ENCODE results near the gene GGN. TPM values are rescaled to one million over a fixed set of nuclear protein-coding genes. Genes with fewer than 3 reads are reported as not detected.

GGN gene
- total RNA-seq, 1 experiment from 2014 or later, result 0.47 TPM

DNA sequence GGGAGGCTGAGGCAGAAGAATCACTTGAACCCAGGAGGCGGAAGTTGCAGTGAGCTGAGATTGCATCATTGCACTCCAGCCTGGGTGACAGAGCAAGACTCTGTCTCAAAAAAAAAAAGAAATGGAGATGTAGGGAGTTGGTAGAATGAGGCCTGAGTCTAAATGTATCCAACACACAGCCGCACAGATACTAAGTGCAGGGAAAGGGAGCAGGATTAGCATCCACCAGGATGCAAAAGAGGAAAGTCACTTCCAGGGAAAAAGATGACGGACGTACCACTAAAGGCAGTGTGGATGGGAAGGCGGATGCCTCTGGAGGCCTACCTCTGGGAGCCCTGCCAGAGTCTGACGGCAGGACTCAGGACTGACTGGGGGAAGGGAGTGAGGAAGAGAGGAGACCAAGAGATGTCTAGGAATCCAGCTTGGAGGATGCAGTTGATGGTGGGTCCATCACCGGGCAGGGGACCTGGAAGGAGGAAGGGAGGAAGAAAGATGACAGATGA is 21.8 kb upstream of the GGN start:
- H3K36me3 ChIP-seq (ENCODE audit: control insufficient read depth in 1 of 2, insufficient read depth in 2 of 2, low read length in 2 of 2), result peaks cover 9% of the 10 kb centered on the region in 2 experiments; a peak in 2 of 4 replicates
- ChIA-PET POLR2A (no interaction called here), CTCF (no interaction called here), RAD21 (ENCODE audit: low non-redundant PET in 1 of 2, low total read pairs in 2 of 2, uncharacterized antibody in 2 of 2, unreplicated experiment in 2 of 2) (interaction anchor here in 1 of 2 experiments (0.5 kb wide), 1 partner anchor 147 kb away, joined by 6 read pairs; no protein-coding TSS in a partner anchor)
- H4K20me1 ChIP-seq (ENCODE audit: insufficient read depth), result no peaks in the 10 kb centered on the region
- TF ChIP-seq, protein P1, sequence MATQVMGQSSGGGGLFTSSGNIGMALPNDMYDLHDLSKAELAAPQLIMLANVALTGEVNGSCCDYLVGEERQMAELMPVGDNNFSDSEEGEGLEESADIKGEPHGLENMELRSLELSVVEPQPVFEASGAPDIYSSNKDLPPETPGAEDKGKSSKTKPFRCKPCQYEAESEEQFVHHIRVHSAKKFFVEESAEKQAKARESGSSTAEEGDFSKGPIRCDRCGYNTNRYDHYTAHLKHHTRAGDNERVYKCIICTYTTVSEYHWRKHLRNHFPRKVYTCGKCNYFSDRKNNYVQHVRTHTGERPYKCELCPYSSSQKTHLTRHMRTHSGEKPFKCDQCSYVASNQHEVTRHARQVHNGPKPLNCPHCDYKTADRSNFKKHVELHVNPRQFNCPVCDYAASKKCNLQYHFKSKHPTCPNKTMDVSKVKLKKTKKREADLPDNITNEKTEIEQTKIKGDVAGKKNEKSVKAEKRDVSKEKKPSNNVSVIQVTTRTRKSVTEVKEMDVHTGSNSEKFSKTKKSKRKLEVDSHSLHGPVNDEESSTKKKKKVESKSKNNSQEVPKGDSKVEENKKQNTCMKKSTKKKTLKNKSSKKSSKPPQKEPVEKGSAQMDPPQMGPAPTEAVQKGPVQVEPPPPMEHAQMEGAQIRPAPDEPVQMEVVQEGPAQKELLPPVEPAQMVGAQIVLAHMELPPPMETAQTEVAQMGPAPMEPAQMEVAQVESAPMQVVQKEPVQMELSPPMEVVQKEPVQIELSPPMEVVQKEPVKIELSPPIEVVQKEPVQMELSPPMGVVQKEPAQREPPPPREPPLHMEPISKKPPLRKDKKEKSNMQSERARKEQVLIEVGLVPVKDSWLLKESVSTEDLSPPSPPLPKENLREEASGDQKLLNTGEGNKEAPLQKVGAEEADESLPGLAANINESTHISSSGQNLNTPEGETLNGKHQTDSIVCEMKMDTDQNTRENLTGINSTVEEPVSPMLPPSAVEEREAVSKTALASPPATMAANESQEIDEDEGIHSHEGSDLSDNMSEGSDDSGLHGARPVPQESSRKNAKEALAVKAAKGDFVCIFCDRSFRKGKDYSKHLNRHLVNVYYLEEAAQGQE (IDR thresholded peaks at IDR 0.05; ENCODE audit: low read depth), result no peak
- TF ChIP-seq EGR1 (IDR thresholded peaks at IDR 0.05; ENCODE audit: low read depth), result no peak
- no peak for TF ChIP-seq ZNF274 (IDR thresholded peaks at IDR 0.05; ENCODE audit: low read depth, low read length)
- TF ChIP-seq, protein P2, sequence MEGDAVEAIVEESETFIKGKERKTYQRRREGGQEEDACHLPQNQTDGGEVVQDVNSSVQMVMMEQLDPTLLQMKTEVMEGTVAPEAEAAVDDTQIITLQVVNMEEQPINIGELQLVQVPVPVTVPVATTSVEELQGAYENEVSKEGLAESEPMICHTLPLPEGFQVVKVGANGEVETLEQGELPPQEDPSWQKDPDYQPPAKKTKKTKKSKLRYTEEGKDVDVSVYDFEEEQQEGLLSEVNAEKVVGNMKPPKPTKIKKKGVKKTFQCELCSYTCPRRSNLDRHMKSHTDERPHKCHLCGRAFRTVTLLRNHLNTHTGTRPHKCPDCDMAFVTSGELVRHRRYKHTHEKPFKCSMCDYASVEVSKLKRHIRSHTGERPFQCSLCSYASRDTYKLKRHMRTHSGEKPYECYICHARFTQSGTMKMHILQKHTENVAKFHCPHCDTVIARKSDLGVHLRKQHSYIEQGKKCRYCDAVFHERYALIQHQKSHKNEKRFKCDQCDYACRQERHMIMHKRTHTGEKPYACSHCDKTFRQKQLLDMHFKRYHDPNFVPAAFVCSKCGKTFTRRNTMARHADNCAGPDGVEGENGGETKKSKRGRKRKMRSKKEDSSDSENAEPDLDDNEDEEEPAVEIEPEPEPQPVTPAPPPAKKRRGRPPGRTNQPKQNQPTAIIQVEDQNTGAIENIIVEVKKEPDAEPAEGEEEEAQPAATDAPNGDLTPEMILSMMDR (IDR thresholded peaks at IDR 0.05 in 2 of 3, conservative IDR thresholded peaks at IDR 0.05 in 1 of 3; ENCODE audit: borderline replicate concordance in 1 of 3, insufficient read depth in 1 of 3, low read depth in 2 of 3, low read length in 2 of 3), result no peak
- TF ChIP-seq TCF7L2 (IDR thresholded peaks at IDR 0.05; ENCODE audit: borderline replicate concordance, extremely low read depth, insufficient read depth, insufficient read length), result no peak
- TF ChIP-seq, protein P3, sequence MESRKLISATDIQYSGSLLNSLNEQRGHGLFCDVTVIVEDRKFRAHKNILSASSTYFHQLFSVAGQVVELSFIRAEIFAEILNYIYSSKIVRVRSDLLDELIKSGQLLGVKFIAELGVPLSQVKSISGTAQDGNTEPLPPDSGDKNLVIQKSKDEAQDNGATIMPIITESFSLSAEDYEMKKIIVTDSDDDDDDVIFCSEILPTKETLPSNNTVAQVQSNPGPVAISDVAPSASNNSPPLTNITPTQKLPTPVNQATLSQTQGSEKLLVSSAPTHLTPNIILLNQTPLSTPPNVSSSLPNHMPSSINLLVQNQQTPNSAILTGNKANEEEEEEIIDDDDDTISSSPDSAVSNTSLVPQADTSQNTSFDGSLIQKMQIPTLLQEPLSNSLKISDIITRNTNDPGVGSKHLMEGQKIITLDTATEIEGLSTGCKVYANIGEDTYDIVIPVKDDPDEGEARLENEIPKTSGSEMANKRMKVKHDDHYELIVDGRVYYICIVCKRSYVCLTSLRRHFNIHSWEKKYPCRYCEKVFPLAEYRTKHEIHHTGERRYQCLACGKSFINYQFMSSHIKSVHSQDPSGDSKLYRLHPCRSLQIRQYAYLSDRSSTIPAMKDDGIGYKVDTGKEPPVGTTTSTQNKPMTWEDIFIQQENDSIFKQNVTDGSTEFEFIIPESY (IDR thresholded peaks at IDR 0.05; ENCODE audit: extremely low read depth, insufficient replicate concordance, low read length), result no peak
- TF ChIP-seq CBX3 (IDR thresholded peaks at IDR 0.05; ENCODE audit: low read depth), result no peak
- TF ChIP-seq YY1 (IDR thresholded peaks at IDR 0.05; ENCODE audit: extremely low read depth, insufficient replicate concordance, low read depth, low read length), result no peak
- no peak for TF ChIP-seq POLR2AphosphoS5 (IDR thresholded peaks at IDR 0.05; ENCODE audit: low read depth, low read length)
- TF ChIP-seq JUND (IDR thresholded peaks at IDR 0.05), result no peak
- TF ChIP-seq, protein P4, sequence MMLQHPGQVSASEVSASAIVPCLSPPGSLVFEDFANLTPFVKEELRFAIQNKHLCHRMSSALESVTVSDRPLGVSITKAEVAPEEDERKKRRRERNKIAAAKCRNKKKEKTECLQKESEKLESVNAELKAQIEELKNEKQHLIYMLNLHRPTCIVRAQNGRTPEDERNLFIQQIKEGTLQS (IDR thresholded peaks at IDR 0.05), result no peak
- no peak for TF ChIP-seq SP1 (IDR thresholded peaks at IDR 0.05; ENCODE audit: low read depth)
- no peak for TF ChIP-seq POLR2A (IDR thresholded peaks at IDR 0.05; ENCODE audit: borderline replicate concordance, extremely low read depth, insufficient read depth, insufficient read length)
- no peak for TF ChIP-seq FOSL1 (IDR thresholded peaks at IDR 0.05; ENCODE audit: low read depth)
- TF ChIP-seq EZH2phosphoT487 (IDR thresholded peaks at IDR 0.05; ENCODE audit: borderline replicate concordance), result no peak
- H3K27ac ChIP-seq (ENCODE audit: low read depth, low read length), result no peak overlapping the region
- H3K4me1 ChIP-seq (ENCODE audit: control insufficient read depth in 1 of 2, insufficient read depth in 2 of 2, low read length in 2 of 2), result peaks cover 2 to 12% of the 10 kb centered on the region in 2 experiments; a peak in 3 of 4 replicates
- ATAC-seq, result no peak
- no TSS peak for BruUV-seq (replicated peaks)
- intact Hi-C loops (cut with micrococcal nuclease), result loop anchor here (10.0 kb wide), 1 partner anchor 105 kb away; no protein-coding TSS in a partner anchor
- no peaks in the 10 kb centered on the region for H3K27me3 ChIP-seq (ENCODE audit: insufficient read depth, low read length)
- H3K9me2 ChIP-seq (ENCODE audit: insufficient read depth), result no peaks in the 10 kb centered on the region
- no peak overlapping the region for H2AFZ ChIP-seq (ENCODE audit: low read depth, low read length, poor library complexity, severe bottlenecking)
- H3K79me2 ChIP-seq (ENCODE audit: insufficient read depth, low read length), result no peaks in the 10 kb centered on the region
- no peak for DNase-seq (ENCODE audit: low read depth, low spot score)
- no peak overlapping the region for H3K9ac ChIP-seq (ENCODE audit: low read length)
- no peaks in the 10 kb centered on the region for H3K9me3 ChIP-seq (ENCODE audit: control insufficient read depth in 1 of 2, insufficient read depth in 1 of 2, low read depth in 1 of 2, low read length in 2 of 2)
- no peak overlapping the region for H3K4me2 ChIP-seq (ENCODE audit: low read length)
- H3K4me3 ChIP-seq (replicated peaks in 1 of 2; ENCODE audit: low read depth in 1 of 2, low read length in 2 of 2), result no peak overlapping the region

Measured in HCT116 (cell line).